Transverse colon (tissue), 4 donors: ENCODE data around the gene TLN1. TPM values are rescaled to one million over a fixed set of nuclear protein-coding genes. Genes with fewer than 3 reads are reported as not detected.

Source experiments
- DNase-seq: peaks from one replicate; pipeline ENCODE4 v3.0.0-alpha.2; 2019
- H3K27ac ChIP-seq, 4 donors: fragments of 200-600 bp; sonication (generic); 2 replicates each; pipeline ENCODE4 v1.5.1; 2016 to 2018; ENCODE audit warnings: inconsistent platforms in 4 of 4
- H3K27me3 ChIP-seq: fragments of 200-600 bp; sonication (generic); 2 replicates; pipeline ENCODE4 v1.5.1; 2017; ENCODE audit warnings: inconsistent platforms
- H3K36me3 ChIP-seq, 4 donors: fragments of 200-600 bp; sonication (generic); 2 replicates each; pipeline ENCODE4 v1.5.1; 2017 to 2019; ENCODE audit warnings: inconsistent platforms in 4 of 4
- H3K4me1 ChIP-seq, 4 donors: fragments of 200-600 bp; sonication (generic); 2 replicates each; pipeline ENCODE4 v1.5.1; 2017 to 2020; ENCODE audit warnings: inconsistent platforms in 4 of 4
- H3K4me3 ChIP-seq, 4 donors: fragments of 200-600 bp; sonication (generic); 1 replicate in 1 of 4; 2 replicates in 3 of 4; pipeline versions ENCODE4 v1.5.1 to v1.6.1; 2017 to 2019; ENCODE audit warnings: inconsistent platforms in 4 of 4
- H3K9me3 ChIP-seq, 2 donors: fragments of 200-600 bp; sonication (generic); 2 replicates each; pipeline ENCODE4 v1.5.1; 2017 to 2019; ENCODE audit warnings: inconsistent platforms in 2 of 2
- EP300 ChIP-seq: sonication (generic); formaldehyde crosslinking; IDR thresholded peaks from one replicate; pipeline ENCODE4 v1.6.1; 2017; ENCODE audit warnings: antibody characterized with exemption, low read depth
- POLR2A ChIP-seq: fragments of 450-650 bp; IDR thresholded peaks from one replicate; pipeline ENCODE4 v1.6.1; 2016; ENCODE audit warnings: antibody characterized with exemption, mild to moderate bottlenecking, moderate library complexity
- POLR2AphosphoS5 ChIP-seq, 3 donors: sonication (generic); formaldehyde crosslinking; IDR thresholded peaks; one replicate each; pipeline ENCODE4 v1.6.1; 2016; ENCODE audit warnings: antibody characterized with exemption in 3 of 3
- WGBS, 2 donors: methylation state at CpG; one replicate each; pipeline ENCODE4 v1.1.5; 2018; ENCODE audit warnings: low coverage in 1 of 2; 5-methylcytosine and 5-hydroxymethylcytosine counted together
- in situ Hi-C, 4 donors: fragments of 200-750 bp; cut with MboI; loops; one replicate each; pipeline versions ENCODE4 v1.15.0 to v1.15.1; 2017; ENCODE audit warnings: low sequenced_read_pairs in 3 of 4, low pct_ligation_motif_present in 1 of 4, low pct_unique_long_range_greater_than_20kb in 1 of 4
- intact Hi-C: fragments of 100-400 bp; cut with DNase I; formaldehyde crosslinking; loops from one replicate; pipeline ENCODE4 v1.15.1; 2023; ENCODE audit warnings: low total_unique reads
- total RNA-seq, 4 donors: library from RNA; depleted of rRNA; stranded (reverse); fragments of >200 nt; gene quantifications; one replicate each; pipeline ENCODE4 v1.1.0, GENCODE V29; 2016
- TF ChIP-seq, protein P1 (sequence below), 5 experiments: fragments of 200-600 bp in 3 of 5; fragments of 450-650 bp in 2 of 5; sonication (generic) in 3 of 5; IDR thresholded peaks; 1 replicate in 2 of 5; 2 replicates in 3 of 5; pipeline ENCODE4 v1.5.1; 2016 to 2017; ENCODE audit warnings: antibody characterized with exemption in 5 of 5, inconsistent platforms in 3 of 5, mild to moderate bottlenecking in 2 of 5, moderate library complexity in 1 of 5

Gene TLN1
- total RNA-seq, 4 donors from 2014 or later: 158 to 328 (median 177) TPM

DNA sequence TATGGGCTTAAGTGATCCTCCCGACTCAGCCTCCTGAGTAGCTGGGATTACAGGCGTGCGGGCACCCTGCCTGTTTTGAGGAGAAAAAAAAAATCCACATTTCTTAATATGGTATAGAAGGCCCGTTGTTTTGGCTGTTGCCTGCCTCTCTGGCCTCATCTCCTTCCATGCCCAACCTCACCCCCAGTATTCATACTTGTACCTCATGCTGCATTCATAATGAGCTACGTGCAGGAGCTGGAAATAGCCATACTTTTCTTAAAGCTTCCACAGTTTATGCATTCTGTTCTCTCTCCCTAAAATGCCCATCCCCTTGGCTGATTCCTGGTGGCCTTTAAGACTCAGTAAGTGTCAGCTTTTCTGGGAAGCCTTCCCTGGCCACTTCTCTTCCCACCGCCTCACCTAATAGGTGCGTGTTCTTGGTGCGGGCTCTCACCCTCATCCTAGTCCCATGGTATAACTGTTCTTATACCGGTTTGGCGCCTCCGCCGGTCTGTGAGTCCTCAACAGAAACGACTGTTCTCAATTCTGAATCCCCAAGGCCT, 40.2 kb downstream of the TLN1 start:
- in situ Hi-C loops (loop anchor here in 1 of 4 donors (25.0 kb wide), 1 partner anchor 705 kb away; the partner anchor contains the start of gene DNAJB5), intact Hi-C loops (no loop called here)
- H3K36me3 ChIP-seq: no peaks in the 10 kb centered on the region
- no peaks in the 10 kb centered on the region for H3K27me3 ChIP-seq
- peak in 2 of 3 donors; percentile 28 to 35 for TF ChIP-seq POLR2AphosphoS5 (IDR thresholded peaks at IDR 0.05)
- TF ChIP-seq EP300: peak; percentile 29
- TF ChIP-seq POLR2A: no peak
- H3K4me1 ChIP-seq: peaks cover 0 to 23% (median 20%) of the 10 kb centered on the region in 4 donors
- no peak for DNase-seq
- 75 to 84% methylated on average over 8 to 13 of the region's 13 CpGs for WGBS, 2 donors
- H3K4me3 ChIP-seq: peak overlapping the region in 1 of 4 donors; percentile 52
- peak overlapping the region; percentile 85 to 95 (median 92) for H3K27ac ChIP-seq
- no peaks in the 10 kb centered on the region for H3K9me3 ChIP-seq

GRCh38 chr9:35691334-35691650, 40.7 kb downstream of the TLN1 start:
- intact Hi-C loops: no loop called here
- no peaks in the 10 kb centered on the region for H3K36me3 ChIP-seq
- no peak for DNase-seq
- H3K27me3 ChIP-seq: no peaks in the 10 kb centered on the region
- H3K4me1 ChIP-seq: peaks cover 0 to 18% (median 16%) of the 10 kb centered on the region in 4 donors
- peak overlapping the region; percentile 85 to 95 (median 92) for H3K27ac ChIP-seq
- H3K9me3 ChIP-seq: no peaks in the 10 kb centered on the region
- H3K4me3 ChIP-seq: peak overlapping the region; percentile 52 to 75 (median 64)
- WGBS, 2 donors: 20 to 24% methylated on average over 1 to 10 of the region's 10 CpGs
- in situ Hi-C loops: loop anchor here in 1 of 4 donors (25.0 kb wide), 1 partner anchor 704 kb away; the partner anchor contains the start of gene DNAJB5
- no peak for TF ChIP-seq POLR2AphosphoS5 (IDR thresholded peaks at IDR 0.05)

- H3K9me3 ChIP-seq: no peaks in the 10 kb centered on the region
- WGBS, 2 donors: 1 to 3% methylated on average over 7 to 48 of the region's 61 CpGs
- H3K27ac ChIP-seq: peak overlapping the region; percentile 85 to 95 (median 92)
- DNase-seq: peak; percentile 79
- intact Hi-C loops (no loop called here), in situ Hi-C loops (loop anchor here in 1 of 4 donors (25.0 kb wide), 1 partner anchor 703 kb away; the partner anchor contains the start of gene DNAJB5)
- H3K36me3 ChIP-seq: no peaks in the 10 kb centered on the region
- H3K4me1 ChIP-seq: peaks cover 0 to 16% (median 11%) of the 10 kb centered on the region in 4 donors
- peak overlapping the region; percentile 52 to 75 (median 64) for H3K4me3 ChIP-seq
- no peaks in the 10 kb centered on the region for H3K27me3 ChIP-seq
- TF ChIP-seq, protein P1, sequence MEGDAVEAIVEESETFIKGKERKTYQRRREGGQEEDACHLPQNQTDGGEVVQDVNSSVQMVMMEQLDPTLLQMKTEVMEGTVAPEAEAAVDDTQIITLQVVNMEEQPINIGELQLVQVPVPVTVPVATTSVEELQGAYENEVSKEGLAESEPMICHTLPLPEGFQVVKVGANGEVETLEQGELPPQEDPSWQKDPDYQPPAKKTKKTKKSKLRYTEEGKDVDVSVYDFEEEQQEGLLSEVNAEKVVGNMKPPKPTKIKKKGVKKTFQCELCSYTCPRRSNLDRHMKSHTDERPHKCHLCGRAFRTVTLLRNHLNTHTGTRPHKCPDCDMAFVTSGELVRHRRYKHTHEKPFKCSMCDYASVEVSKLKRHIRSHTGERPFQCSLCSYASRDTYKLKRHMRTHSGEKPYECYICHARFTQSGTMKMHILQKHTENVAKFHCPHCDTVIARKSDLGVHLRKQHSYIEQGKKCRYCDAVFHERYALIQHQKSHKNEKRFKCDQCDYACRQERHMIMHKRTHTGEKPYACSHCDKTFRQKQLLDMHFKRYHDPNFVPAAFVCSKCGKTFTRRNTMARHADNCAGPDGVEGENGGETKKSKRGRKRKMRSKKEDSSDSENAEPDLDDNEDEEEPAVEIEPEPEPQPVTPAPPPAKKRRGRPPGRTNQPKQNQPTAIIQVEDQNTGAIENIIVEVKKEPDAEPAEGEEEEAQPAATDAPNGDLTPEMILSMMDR (IDR thresholded peaks at IDR 0.05): no peak
- peak; percentile 38 to 64 (median 38) for TF ChIP-seq POLR2AphosphoS5 (IDR thresholded peaks at IDR 0.05)
- peak; percentile 54 for TF ChIP-seq POLR2A
- TF ChIP-seq EP300: no peak
These were observed 41.2 kb downstream of the TLN1 start for GRCh38 chr9:35690614-35691333.

GRCh38 chr9:35690294-35690613, 41.7 kb downstream of the TLN1 start:
- DNase-seq: no peak
- Histone ChIP-seq H3K4me3 (peak overlapping the region; percentile 52 to 75 (median 64)), H3K36me3 (peaks cover 0 to 3% (median 0%) of the 10 kb centered on the region in 4 donors), H3K9me3 (no peaks in the 10 kb centered on the region), H3K27me3 (no peaks in the 10 kb centered on the region), H3K27ac (peak overlapping the region; percentile 85 to 95 (median 92)), H3K4me1 (peaks cover 0 to 16% (median 8%) of the 10 kb centered on the region in 4 donors)
- in situ Hi-C loops (loop anchor here in 1 of 4 donors (25.0 kb wide), 1 partner anchor 703 kb away; the partner anchor contains the start of gene DNAJB5), intact Hi-C loops (no loop called here)
- no peak for TF ChIP-seq POLR2AphosphoS5 (IDR thresholded peaks at IDR 0.05)
- TF ChIP-seq, protein P1 (IDR thresholded peaks at IDR 0.05): no peak
- TF ChIP-seq EP300: no peak
- no peak for TF ChIP-seq POLR2A
- WGBS, 2 donors: 1% methylated on average over 21 of the region's 21 CpGs; no CpG with 5 or more reads in 1 of the 2 donors
